ENCODE data around the gene DNAI1. TPM values are rescaled to one million over a fixed set of nuclear protein-coding genes. Genes with fewer than 3 reads are reported as not detected.
"Not testable (repeated sequence)": the region's sequence is repeated elsewhere in the genome, so short reads cannot be mapped to it uniquely, and the experiment has no call there.

The DNAI1 gene
- total RNA-seq, 1 donor from 2014 or later = not detected

DNA sequence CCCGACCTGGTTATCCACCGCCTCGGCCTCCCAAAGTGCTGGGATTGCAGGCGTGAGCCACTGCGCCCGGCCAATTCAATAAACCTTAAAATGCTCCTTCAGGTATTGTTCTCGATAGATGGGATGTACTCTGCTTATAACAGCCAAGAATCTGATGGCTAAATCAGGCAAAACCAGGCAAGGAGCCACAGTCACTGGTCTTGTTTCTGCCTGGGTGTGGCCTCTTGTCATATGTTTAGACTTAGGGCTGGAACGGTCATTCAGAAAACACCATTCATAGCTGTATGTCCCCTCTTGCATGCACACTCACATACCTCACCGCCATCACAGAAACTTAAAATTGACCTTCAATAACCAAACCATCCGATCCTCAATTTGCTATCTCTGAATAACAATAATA lies 8.0 kb upstream of the DNAI1 start:
- intact Hi-C loops (cut with micrococcal nuclease) = loop anchor here (10.0 kb wide), 3 partner anchors 624 to 1426 kb away; partner anchors contain the start of genes DNAJA1, FANCG, HINT2 and SPAG8

DNA sequence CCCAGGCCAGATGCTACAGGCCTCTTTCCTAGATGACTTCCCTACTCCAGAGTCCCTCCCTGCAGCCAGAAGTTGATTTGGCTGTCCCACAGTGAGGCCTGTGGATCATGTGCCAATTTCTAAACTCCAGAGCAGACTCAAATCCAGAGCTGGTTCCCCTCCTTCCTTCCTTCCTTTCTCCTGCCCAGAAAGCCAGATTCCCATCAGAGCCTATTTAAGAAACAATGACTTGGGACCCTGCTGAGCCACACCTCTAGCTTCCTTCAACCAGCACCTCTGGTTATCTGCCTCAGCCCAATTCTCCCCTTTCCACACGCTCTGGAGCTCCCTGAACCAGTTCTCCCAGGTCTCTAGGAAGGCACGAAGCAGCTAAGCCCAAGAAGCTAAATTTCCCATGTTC lies 7.5 kb upstream of the DNAI1 start:
- intact Hi-C loops (cut with micrococcal nuclease) = loop anchor here (10.0 kb wide), 3 partner anchors 624 to 1426 kb away; partner anchors contain the start of genes DNAJA1, FANCG, HINT2 and SPAG8

DNA sequence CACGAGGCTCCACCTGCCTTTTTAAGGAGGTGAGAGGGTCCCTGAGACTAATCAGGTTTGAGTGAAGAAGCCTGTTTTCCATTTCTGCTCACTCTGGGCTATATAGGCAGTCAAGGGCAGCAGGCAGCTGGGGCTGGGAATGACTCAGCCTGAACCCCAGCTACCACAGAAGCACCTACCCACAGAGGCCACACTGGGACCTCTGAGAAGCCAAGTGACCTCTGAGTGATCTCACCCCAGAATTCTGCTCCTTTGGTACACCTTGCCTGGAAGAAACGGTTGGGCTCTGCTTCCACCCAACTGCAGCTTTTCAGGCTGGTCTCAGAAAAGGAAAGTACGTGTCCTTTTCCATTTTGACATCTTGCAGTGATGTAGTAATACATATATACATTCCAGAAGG lies 7.1 kb upstream of the DNAI1 start:
- intact Hi-C loops (cut with micrococcal nuclease) = loop anchor here (10.0 kb wide), 3 partner anchors 623 to 1427 kb away; partner anchors contain the start of genes DNAJA1, FANCG, HINT2 and SPAG8

DNA sequence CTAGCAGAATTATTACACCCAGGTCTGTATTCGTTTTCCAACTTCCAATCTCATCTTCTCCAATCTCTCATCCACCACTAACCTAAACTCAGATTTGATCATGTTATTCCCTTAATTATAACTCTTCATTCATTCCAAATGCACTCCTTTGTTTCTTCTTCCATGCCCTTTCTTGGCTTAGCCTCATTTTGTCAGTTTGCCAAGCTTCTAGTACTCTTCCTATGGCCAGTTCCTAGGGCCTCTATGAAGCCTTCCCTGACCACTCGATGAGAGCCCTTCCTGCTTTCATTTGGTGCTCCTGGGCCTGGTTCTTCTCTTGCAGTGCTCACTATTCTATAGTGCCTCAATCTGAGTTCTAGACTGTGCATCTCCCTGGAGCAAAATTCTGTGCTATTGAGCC lies 6.0 kb upstream of the DNAI1 start:
- intact Hi-C loops (cut with micrococcal nuclease) = loop anchor here (10.0 kb wide), 3 partner anchors 622 to 1428 kb away; partner anchors contain the start of genes DNAJA1, FANCG, HINT2 and SPAG8

DNA sequence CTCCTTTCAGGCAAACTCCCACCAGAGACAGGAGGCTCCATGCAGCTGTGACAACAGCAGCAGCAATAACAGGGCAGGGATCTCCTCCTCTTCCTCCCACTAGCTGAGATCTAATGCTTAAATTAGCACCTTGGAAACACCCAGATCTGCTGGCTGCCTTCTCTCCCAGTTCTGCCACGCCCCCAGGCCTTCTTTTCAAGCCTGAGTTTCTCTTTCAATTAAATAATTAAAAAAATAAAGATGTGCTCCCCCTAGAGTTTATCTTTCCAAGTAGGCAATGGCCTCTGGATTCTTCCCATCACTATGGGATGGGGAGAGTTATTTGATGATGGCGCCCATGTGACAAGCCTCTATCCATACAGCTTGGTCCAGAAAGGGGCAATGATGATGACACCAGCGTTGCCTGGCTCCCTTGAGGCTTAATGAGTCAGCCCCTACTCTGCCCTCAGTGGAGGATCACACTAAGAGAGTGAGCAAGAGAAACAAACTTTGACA lies 4.0 kb upstream of the DNAI1 start:
- intact Hi-C loops (cut with micrococcal nuclease) = loop anchor here (5.0 to 10.0 kb wide), 7 partner anchors 533 to 1583 kb away; partner anchors contain the start of genes B4GALT1, DNAJA1, DNAJB5 and FANCG

DNA sequence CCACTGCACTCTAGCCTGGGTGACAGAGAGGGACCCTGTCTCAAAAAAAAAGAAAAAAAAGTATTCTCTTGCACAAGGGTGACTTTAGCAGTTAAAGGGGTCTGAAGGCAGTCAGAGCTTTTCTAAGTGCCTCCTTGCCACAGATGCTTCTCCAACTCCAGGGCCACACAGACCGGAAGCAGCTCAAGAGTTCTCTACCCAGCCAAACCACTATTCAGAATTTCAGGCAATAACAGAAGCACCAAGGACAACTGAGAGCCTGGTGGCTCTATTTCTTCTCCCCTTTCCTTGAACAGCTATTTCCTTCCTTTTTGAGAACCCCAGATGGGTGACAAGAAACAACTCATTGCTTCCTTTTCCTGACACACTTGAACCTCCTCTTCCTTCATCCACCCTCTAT lies 2.5 kb upstream of the DNAI1 start:
- intact Hi-C loops (cut with micrococcal nuclease) = loop anchor here (5.0 to 10.0 kb wide), 7 partner anchors 531 to 1581 kb away; partner anchors contain the start of genes B4GALT1, DNAJA1, DNAJB5 and FANCG

DNA sequence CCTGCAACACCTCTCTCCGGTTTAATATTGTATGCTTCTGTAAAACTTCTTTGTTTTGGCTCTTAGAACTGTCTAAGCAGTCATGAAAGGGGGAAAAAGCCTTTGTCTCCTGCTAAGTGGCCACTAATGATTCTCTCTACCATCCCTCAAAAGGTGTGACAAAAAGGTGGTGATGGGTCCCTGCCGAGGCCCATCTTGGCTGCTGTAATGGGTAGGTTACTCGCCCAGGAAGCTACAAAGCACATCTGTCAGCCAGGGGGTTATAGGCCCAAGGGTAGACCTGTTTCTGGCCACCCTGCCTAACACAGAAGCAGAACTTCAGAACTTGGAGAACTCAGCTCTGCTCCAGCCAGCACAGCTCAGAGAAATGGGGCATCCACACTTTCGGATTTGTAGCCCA lies 1.9 kb upstream of the DNAI1 start:
- intact Hi-C loops (cut with micrococcal nuclease) = loop anchor here (5.0 to 10.0 kb wide), 7 partner anchors 531 to 1581 kb away; partner anchors contain the start of genes B4GALT1, DNAJA1, DNAJB5 and FANCG

DNA sequence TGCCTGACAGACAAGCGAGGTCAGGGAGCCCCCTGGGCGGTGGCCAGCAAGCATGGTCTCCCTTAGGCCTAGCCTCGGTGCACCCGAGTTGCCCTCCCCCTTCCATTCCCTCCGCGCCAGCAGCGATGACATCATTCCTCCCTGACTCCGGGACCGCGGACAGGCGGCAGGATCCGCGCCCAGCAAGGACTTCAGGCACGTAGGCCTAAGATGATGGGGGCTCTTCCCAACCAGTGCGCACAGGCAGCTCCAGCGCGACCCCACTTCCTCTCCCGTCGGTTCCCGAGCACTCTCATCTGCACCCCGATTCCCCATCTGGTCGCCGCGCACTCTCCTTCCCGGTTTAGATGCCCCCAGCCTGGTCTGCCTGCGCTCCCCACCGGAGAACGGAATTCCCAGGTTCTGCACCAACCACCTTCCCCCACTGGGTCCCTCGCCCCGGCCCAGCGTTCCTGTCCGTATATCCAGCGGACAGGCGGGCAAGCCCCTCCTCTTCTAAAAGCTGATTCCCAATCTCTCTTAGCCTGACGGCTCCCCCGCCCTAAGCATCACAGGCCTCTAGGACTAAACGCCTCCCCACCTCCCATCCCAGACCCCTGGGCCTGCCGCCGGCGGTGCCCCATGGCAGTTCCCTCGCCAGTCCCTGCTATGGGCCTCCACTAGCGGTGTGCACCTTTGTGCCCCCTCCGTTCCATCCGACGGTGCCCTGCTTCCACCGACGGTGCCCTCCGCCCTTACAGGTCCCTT lies 1.2 kb upstream of the DNAI1 start:
- intact Hi-C loops (cut with micrococcal nuclease) = loop anchor here (1.0 to 10.0 kb wide), 24 partner anchors 43 to 1733 kb away; partner anchors contain the start of genes B4GALT1, BAG1, CLTA and DCAF12

DNA sequence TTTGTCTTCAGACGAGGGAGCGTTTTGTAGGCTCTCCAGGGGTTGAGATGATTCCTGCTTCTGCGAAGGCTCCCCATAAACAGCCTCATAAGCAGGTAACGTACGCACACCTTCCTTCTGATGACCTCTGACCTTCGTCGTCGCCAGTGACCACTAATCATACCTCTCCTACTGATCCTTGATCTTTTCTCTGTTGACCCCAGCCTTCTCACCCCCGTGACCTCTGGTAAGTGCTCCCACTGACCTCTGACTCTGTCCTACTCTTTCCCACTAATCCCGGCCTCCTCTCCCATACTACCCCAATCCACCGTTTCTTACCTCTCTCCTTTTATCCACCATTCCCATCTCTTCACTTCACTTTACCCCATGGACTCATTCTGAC lies 345 bp downstream of the DNAI1 start:
- intact Hi-C loops (cut with micrococcal nuclease) = loop anchor here (1.0 to 10.0 kb wide), 24 partner anchors 41 to 1732 kb away; partner anchors contain the start of genes B4GALT1, BAG1, CLTA and DCAF12

DNA sequence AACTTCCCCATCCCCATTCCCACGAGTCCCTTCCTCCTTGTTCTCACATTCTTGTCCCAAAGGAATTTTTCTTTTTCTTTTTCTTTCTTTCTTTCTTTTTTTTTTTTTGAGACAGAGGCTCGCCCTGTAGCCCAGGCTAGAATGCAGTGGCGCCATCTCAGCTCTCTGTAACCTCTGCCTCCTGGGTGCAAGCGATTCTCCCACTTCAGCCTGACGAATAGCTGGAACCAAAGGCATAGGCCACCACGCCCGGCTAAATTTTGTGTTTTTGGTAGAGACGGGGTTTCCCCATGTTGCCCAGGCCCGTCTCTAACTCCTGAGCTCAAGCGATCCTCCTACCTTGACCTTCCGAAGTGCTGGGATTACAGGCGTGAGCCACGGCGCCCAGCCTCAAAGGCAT lies 751 bp downstream of the DNAI1 start:
- intact Hi-C loops (cut with micrococcal nuclease) = loop anchor here (2.0 to 10.0 kb wide), 10 partner anchors 411 to 1731 kb away; partner anchors contain the start of genes B4GALT1, CLTA, DNAJA1 and DNAJB5

DNA sequence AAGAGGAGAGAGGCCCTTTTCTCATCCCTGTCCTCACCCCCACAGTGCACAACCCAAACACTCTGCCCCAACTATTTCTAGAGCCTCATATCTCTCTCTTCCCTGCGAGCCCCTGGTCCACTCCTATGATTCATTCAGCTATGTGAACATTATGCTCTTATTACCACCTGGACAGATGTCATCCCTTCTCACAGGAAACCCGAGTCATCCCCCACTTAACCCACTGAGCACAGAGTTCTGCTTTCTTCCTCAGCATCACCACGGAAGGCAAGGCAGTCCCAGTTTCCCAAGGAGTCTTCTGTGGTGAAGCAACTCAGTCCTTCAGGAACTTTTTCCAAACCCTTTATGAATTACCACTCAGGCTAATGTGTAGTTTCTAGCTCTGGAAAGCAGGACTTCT lies 1.3 kb downstream of the DNAI1 start:
- intact Hi-C loops (cut with micrococcal nuclease) = loop anchor here (2.0 to 10.0 kb wide), 10 partner anchors 411 to 1731 kb away; partner anchors contain the start of genes B4GALT1, CLTA, DNAJA1 and DNAJB5

DNA sequence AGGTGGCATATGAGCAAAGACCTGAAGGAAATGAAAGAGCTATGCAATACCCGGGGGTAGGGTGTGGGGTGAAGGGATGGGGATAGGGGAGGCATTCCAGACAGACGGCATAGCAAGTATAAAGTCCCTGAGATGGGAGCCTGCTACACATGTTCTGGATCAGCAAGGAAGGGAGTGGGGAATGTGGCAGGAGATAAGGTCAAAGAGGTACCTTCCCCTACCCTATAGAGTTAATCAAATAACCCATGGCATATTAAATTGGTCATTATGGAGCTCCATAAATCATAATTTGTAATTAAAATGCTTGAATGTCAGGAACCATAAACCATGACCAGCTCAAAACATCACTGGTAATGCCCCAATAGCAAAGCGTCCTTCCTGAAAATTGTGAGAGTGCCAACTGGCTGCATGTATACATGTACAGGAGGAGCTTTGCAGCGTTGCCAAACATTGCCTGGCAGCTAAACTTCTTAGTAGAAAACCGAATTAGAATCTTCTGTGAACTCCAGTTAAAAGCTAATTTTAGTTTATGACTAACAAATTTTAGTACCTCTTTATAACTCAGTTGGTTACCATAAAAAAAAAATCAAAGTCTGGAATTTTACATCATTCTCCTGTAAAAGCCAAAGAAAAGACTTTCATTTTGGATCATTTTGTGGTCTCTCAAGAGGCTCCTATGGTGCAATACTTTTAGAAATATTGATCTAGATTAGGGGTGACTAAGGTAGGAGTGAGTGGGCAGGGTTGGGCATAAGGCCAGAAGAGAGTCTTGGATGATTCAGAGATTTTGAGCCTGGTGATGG lies 4.7 kb downstream of the DNAI1 start:
- intact Hi-C loops (cut with micrococcal nuclease) = no loop called here

DNA sequence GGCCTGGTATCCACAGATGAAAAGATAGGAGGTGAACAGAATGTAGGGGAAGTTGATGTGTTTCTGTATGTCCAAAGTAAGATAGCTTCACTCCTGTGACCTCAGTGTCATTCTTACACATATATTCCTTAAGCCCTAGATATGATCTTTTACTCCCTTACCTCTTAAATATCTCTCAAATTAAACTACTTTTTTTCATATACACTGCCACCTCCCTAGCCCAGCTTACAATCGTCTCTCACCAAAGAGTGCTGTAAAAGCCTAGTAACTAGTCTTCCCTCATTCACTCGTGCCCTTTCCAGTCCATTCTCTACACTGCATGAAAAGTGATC lies 5.3 kb downstream of the DNAI1 start:
- intact Hi-C loops (cut with micrococcal nuclease) = no loop called here

DNA sequence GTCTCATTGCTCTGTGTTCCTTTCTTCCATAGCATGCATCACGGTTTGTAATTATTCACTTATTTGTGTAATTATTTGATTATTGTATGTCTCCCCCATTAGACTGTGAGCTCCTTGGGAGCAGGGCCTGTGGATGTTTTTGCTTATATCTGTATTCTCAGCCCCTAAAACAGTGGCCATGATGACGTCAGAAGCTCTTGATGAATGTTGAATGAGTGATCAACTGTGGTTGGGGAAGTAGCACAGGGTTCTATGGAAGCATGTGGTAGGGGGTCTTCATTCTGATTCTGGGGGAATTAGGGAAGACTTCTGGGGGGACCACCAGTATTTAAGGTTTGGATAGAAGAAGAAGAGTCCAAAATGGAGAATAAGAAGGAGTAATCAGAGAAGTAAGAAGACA lies 6.0 kb downstream of the DNAI1 start:
- intact Hi-C loops (cut with micrococcal nuclease) = no loop called here

DNA sequence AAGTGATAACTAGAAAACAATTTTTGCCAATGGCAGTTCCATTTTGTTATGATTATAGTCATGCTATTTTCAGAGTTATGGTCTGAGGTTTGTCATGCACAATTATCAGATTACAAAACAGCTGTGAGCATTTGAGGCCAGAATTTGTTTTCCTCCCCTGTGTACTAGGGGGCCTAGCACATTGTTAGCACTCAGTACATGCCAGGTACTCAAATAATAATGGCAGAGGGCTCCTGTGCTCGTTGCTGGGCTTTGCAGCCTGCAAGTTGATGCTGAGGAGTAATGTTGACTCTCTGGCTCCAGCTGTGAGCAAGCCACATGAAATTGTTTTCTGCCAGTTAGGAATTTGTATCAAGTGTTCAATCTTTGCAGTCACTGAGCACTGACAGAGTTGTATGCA lies 6.9 kb downstream of the DNAI1 start:
- intact Hi-C loops (cut with micrococcal nuclease) = no loop called here

DNA sequence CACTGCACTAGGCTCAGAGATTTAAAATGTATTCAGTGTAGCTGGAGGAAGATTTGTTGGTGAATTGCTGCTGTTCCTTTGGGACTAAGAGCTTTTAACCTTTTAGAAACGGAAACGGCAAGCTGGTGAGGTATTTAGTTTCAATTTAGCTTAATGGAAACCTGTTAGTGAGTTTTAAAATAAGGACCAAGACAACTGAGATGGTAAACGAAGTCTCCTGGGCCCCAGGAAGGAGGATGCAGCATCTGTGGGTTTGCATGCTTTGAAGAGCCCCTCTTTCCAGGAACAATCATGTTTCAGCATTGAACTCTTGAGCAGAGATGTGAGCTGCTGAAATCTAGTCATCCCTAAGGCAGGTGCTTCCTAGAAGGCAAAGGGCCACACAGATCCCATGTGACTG lies 16.5 kb downstream of the DNAI1 start:
- intact Hi-C loops (cut with micrococcal nuclease) = no loop called here

DNA sequence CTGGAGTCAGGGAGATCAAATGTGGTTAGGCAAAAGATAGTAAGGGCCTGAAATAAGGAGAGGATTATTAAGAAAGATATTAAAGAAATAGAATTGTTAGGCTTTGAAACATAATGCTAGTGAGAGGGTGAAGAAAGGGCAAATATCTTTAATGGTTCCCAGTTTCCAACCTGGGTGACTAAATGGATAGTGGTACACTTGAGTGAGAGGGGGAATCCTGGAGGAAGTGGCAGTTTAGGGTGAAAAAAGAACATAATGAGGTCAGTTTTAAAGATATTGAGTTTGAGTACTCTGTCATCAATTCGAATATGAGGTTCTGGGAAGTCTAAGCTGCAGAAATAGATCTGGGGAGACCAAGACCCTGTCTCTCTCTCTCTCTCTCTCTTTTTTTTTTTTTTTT lies 18.9 kb downstream of the DNAI1 start:
- intact Hi-C loops (cut with micrococcal nuclease) = no loop called here

DNA sequence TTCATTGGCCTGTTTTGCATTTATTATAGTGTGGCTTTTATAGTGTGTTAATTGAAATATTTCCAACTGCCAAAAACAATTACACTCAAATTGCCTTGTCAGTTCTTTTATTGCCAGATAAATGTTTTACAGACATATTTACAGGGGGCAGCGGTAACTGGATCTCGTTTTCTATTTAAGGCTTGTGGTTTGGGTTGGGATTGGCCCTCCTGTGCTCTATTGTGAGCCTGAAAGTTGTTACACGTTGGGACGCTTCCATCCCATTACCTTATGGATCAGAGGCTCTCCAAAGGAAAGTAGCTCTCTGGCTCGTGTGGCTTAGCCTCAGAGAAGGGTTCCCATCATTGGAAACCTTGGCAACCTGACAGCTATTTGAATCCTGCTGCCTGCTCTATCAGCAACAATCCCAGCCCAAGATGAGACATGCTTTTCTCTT lies 20.8 kb downstream of the DNAI1 start:
- intact Hi-C loops (cut with micrococcal nuclease) = no loop called here

DNA sequence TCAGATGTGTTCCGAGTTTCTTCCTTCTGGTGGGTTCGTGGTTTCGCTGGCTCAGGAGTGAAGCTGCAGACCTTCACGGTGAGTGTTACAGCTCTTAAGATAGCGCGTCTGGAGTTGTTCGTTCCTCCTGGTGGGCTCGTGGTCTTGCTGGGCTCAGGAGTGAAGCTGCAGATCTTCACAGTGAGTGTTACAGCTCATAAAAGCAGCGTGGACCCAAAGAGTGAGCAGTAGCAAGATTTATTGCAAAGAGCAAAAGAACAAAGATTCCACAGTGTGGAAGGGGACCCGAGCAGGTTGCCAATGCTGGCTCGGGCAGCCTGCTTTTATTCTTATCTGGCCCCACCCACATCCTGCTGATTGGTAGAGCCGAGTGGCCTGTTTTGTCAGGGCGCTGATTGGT lies 23.0 kb downstream of the DNAI1 start:
- intact Hi-C loops (cut with micrococcal nuclease) = not testable (repeated sequence)

DNA sequence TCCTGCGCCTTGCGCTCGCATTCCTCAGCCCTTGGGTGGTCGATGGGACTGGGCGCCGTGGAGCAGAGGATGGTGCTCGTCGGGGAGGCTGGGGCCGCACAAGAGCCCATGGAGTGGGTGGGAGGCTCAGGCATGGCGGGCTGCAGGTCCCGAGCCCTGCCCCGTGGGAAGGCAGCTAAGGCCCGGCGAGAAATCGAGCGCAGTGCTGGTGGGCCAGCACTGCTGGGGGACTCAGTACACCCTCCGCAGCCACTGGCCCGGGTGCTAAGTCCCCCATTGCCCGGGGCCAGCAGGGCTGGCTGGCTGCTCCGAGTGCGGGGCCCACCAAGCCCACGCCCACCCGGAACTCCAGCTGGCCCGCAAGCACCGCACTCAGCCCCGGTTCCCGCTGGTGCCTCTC lies 24.1 kb downstream of the DNAI1 start:
- intact Hi-C loops (cut with micrococcal nuclease) = not testable (repeated sequence)

DNA sequence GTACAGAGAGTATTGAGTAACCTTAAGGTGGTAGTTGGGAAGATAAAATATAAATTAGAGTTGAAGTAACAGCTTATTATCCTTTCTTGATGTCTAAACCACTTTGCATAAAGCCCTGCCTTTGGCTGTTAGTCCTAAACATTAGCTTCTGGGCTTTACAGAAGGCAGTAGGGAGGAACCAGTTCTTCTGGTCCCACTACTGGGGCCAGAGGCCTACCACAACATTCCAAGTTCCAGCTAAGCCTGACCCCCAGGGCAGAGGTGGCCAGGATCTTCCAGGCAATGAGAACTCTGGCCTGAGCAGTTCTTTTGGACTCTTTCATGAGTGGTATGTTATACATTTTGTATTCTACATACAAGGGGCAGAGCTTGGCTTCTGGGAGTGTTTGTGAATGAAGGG lies 26.1 kb downstream of the DNAI1 start:
- intact Hi-C loops (cut with micrococcal nuclease) = no loop called here
